ENCODE results near the gene JAG1.

- TF ChIP-seq CTCF (IDR thresholded peaks at IDR 0.05), result no peak
- no peak for TF ChIP-seq POLR2A (IDR thresholded peaks at IDR 0.05)
Measured at GRCh38 chr20:10701607-10702006, 27.8 kb upstream of the JAG1 start.
